Kidney (tissue), 14 donors: Measurements from ENCODE around the gene WAPL. TPM values are rescaled to one million over a fixed set of nuclear protein-coding genes. Genes with fewer than 3 reads are reported as not detected.
"Not testable (repeated sequence)": the region's sequence is repeated elsewhere in the genome, so short reads cannot be mapped to it uniquely, and the experiment has no call there.

Experiments used
- DNase-seq, 5 donors: peaks; one replicate each; pipeline ENCODE4 v3.0.0-alpha.2; 2013 to 2020
- FAIRE-seq: peaks from 2 replicates; lab custom pipeline; 2012; peaks lifted over from hg19 to GRCh38; lab: Jason Lieb, UNC
- H3K27ac ChIP-seq, 2 donors: one replicate each; pipeline ENCODE4 v1.7.0; 2013; ENCODE audit warnings: low read depth in 2 of 2, low read length in 2 of 2, inconsistent platforms in 1 of 2
- H3K27me3 ChIP-seq: one replicate; pipeline ENCODE4 v1.7.1; 2013; ENCODE audit warnings: low read length, inconsistent platforms; ENCODE audit not compliant: control insufficient read depth, insufficient read depth
- H3K36me3 ChIP-seq, 3 donors: one replicate each; pipeline versions ENCODE4 v1.7.0 to v1.7.1; 2013; ENCODE audit warnings: low read length in 3 of 3, control low read depth in 1 of 3, inconsistent platforms in 1 of 3; ENCODE audit not compliant: insufficient read depth in 3 of 3, control insufficient read depth in 2 of 3
- H3K4me1 ChIP-seq, 3 donors: one replicate each; pipeline versions ENCODE4 v1.7.0 to v1.7.1; 2013; ENCODE audit warnings: low read length in 3 of 3, inconsistent platforms in 1 of 3, low read depth in 1 of 3; ENCODE audit not compliant: control insufficient read depth in 2 of 3, insufficient read depth in 2 of 3
- H3K4me3 ChIP-seq, 3 donors: one replicate each; pipeline versions ENCODE4 v1.7.0 to v1.8.1; 2013; ENCODE audit warnings: low read length in 3 of 3, control low read depth in 1 of 3, inconsistent platforms in 1 of 3
- H3K9ac ChIP-seq, 3 donors: one replicate each; pipeline versions ENCODE4 v1.7.0 to v1.7.1; 2013; ENCODE audit warnings: low read length in 3 of 3, control low read depth in 1 of 3, inconsistent platforms in 1 of 3
- H3K9me3 ChIP-seq, 3 donors: one replicate each; pipeline versions ENCODE4 v1.7.0 to v1.7.1; 2013; ENCODE audit warnings: low read length in 3 of 3, control low read depth in 1 of 3, inconsistent platforms in 1 of 3; ENCODE audit not compliant: control insufficient read depth in 2 of 3, insufficient read depth in 1 of 3
- intact Hi-C: fragments of 100-400 bp; cut with DNase I; formaldehyde crosslinking; loops from one replicate; pipeline ENCODE4 v1.11.1; 2022
- polyA plus RNA-seq: library from polyadenylated mRNA; stranded (reverse); fragments of 350-450 nt; fragmentation: Illumina TruSeq; extraction: RNeasy Lipid Tissue Mini Kit (QIAGEN cat#74804); gene quantifications from one replicate; pipeline ENCODE4 v1.2.3, GENCODE V29; 2014; ENCODE audit warnings: low read depth, low replicate concordance; ENCODE audit not compliant: insufficient read depth
- total RNA-seq: library from RNA; stranded (reverse); fragmentation: NEBNext Ultra II Directional; extraction: Animal tissue kit (Norgen Biotek cat#: 25700); gene quantifications from one replicate; pipeline ENCODE4 v1.2.1, GENCODE V29; 2021
- TF ChIP-seq, protein P1 (sequence below): IDR thresholded peaks from 3 replicates; pipeline ENCODE4 v1.5.1; 2012; ENCODE audit warnings: mild to moderate bottlenecking, moderate library complexity, borderline replicate concordance; ENCODE audit not compliant: insufficient read depth; ENCODE audit errors: extremely low read depth
- donor health status: control.
- donor health status: control.
- donor health status: control.
- donor health status: control.
- donor health status: control.
- donor health status: DM: yes; HTN: yes; CAD: no.
- donor health status: Normal renal cell carcinoma (clear cell type).

WAPL gene
- total and polyA plus RNA-seq, 2 donors from 2014 or later, result 17.6 to 34.7 TPM

DNA sequence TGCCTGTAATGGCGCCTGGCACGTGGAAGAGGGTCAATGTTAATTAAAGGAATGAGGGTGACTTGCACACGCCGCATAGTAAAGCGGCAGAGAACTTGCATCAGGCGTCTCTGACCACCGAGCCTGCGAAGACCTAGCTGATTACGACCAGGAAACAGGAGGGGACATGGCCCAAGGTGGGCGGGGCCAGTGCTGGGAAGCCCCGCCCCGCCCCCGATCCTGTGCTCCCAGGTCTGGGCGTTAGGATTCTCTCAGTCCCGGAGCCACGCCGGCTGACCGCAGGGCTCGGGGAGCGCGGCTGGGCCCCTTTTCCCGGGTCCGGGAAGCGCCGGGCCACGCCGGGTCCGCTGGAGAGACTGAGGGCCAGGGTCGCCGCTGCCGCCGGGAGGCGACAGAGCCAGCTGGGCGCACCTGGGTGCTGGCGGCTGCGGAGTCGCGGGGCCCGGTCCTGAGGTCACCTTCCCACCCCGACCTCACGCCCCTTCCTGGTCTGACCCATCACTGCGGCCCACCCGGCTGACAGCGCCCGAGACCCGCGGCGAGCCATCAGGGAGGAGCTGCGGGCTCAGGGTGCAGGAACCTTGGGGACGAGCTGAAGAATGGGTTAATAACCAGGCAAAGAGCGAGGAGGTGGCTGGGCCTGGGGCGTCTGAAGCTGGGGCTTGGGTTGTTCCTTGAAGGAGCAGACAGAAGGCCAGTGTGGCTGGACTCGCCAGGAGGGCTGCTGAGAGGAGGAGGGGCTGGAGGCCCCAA lies 132.0 kb downstream of the WAPL start:
- Histone ChIP-seq H3K36me3 (no peaks in the 10 kb centered on the region), H3K9me3 (no peaks in the 10 kb centered on the region), H3K27me3 (peaks cover 10% of the 10 kb centered on the region), H3K27ac (no peak overlapping the region), H3K9ac (no peak overlapping the region), H3K4me3 (peak overlapping the region in 2 of 3 donors; percentile 47 to 67), H3K4me1 (no peaks in the 10 kb centered on the region)
- intact Hi-C loops, result no loop called here
- DNase-seq (peak; percentile 67 to 83 (median 78)), FAIRE-seq (no peak)
- TF ChIP-seq, protein P1, sequence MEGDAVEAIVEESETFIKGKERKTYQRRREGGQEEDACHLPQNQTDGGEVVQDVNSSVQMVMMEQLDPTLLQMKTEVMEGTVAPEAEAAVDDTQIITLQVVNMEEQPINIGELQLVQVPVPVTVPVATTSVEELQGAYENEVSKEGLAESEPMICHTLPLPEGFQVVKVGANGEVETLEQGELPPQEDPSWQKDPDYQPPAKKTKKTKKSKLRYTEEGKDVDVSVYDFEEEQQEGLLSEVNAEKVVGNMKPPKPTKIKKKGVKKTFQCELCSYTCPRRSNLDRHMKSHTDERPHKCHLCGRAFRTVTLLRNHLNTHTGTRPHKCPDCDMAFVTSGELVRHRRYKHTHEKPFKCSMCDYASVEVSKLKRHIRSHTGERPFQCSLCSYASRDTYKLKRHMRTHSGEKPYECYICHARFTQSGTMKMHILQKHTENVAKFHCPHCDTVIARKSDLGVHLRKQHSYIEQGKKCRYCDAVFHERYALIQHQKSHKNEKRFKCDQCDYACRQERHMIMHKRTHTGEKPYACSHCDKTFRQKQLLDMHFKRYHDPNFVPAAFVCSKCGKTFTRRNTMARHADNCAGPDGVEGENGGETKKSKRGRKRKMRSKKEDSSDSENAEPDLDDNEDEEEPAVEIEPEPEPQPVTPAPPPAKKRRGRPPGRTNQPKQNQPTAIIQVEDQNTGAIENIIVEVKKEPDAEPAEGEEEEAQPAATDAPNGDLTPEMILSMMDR, result no peak

DNA sequence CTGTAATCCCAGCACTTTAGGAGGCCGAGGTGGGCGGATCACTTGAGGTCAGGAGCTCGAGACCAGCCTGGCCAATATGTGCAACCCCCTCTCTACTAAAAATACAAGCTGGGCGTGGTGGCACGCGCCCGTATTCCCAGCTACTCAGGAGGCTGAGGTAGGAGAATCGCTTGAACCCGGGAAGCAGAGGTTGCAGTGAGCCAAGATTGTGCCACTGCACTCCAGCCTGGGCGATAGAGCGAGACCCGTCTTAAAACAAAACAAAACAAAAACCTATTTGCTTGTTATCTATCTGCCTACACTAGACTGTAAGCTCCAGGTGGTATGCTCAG lies 132.5 kb downstream of the WAPL start:
- H3K27ac ChIP-seq, H3K27me3 ChIP-seq: not testable (repeated sequence)

DNA sequence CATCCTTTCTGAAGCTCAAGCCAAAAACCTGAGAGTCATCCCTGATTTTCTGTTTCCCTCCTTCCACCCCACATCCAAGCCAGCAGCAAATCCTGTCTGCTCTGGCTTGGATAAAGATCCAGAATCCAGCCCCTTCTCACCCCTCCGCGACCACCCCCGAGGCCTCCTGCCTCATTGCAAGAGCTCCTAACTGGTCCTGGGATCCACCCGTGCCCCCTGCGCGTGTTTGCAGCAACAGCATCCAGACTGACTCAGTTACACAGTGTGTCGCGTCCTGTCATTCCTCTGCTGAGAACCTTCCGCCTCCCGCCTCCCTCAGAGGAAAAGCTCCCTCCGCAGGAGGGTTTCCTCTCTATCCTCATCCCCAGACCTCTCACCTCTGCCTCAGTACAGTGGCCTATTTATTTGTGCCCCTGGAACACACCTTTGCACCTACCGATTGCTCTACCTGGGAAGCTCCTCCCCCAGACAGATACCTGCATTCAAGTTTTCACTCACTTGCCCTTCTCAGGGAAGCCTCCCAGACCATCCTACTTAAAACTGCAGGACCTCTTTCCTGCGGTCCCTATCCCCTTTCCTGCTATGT lies 133.4 kb downstream of the WAPL start:
- intact Hi-C loops, result no loop called here
- TF ChIP-seq, protein P1, result no peak
- DNase-seq, result no peak
- FAIRE-seq, result no peak
- no peak overlapping the region for H3K4me3 ChIP-seq
- H3K9me3 ChIP-seq, result no peaks in the 10 kb centered on the region
- H3K9ac ChIP-seq, result no peak overlapping the region
- H3K4me1 ChIP-seq, result no peaks in the 10 kb centered on the region
- no peaks in the 10 kb centered on the region for H3K36me3 ChIP-seq
- H3K27me3 ChIP-seq, result peaks cover 10% of the 10 kb centered on the region
- no peak overlapping the region for H3K27ac ChIP-seq

More for the DNA sequence above, 132.5 kb downstream of the WAPL start:
- H3K36me3 ChIP-seq, DNase-seq, intact Hi-C loops, H3K9me3 ChIP-seq, FAIRE-seq, H3K9ac ChIP-seq, H3K4me1 ChIP-seq: not testable (repeated sequence)
- H3K4me3 ChIP-seq, result peak overlapping the region in 2 of 3 donors; percentile 47 to 67

DNA sequence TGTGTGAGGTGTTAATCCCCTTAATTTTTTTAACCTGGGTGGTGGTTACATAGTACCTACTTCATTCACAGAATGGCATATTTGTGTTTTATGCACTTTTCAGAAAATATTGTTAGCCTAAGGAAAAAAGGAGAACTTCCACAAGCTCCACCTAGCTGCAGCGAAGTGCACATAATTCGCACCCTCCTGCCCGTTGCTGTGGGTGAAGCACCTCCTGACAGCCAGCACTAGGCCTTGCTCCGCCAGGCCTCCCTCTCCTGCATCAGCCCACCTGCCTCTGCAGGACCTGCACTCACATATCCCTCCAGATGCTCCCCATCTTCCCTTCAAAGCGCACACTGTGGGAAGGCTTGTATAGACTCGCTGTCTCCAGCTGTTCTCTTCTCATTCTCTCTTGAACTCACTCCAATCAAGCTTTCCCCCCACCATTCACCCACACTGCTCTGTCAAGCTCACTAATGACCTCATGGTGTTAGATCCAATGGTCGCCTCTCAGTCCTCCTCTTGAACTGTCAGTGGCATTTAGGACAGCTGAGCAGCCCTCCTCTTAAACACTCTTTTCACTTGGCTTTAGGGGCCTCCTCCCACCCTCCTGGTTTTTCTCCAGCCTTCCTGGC lies 134.3 kb downstream of the WAPL start:
- intact Hi-C loops, result no loop called here
- TF ChIP-seq, protein P1, result no peak
- FAIRE-seq (no peak), DNase-seq (no peak)
- no peak overlapping the region for H3K9ac ChIP-seq
- no peaks in the 10 kb centered on the region for H3K4me1 ChIP-seq
- H3K4me3 ChIP-seq, result no peak overlapping the region
- H3K27ac ChIP-seq, result no peak overlapping the region
- peaks cover 10% of the 10 kb centered on the region for H3K27me3 ChIP-seq
- H3K36me3 ChIP-seq, result no peaks in the 10 kb centered on the region
- no peaks in the 10 kb centered on the region for H3K9me3 ChIP-seq
